H7 (cell line): Measurements from ENCODE around the gene XKR3. TPM values are rescaled to one million over a fixed set of nuclear protein-coding genes. Genes with fewer than 3 reads are reported as not detected.
A peak's percentile ranks its signal among the peaks of the same experiment; 100 is the strongest.
"Not testable (repeated sequence)": the region's sequence is repeated elsewhere in the genome, so short reads cannot be mapped to it uniquely, and the experiment has no call there.

Experiments used
- DNase-seq: peaks from one replicate; pipeline ENCODE4 v3.0.0; 2012
- H3K27me3 ChIP-seq: 2 replicates; pipeline ENCODE4 v1.6.0; 2011; ENCODE audit warnings: mild to moderate bottlenecking, low read length; ENCODE audit not compliant: control insufficient read depth, insufficient read depth
- H3K36me3 ChIP-seq: replicated peaks from 2 replicates; pipeline ENCODE4 v1.5.1; 2011; ENCODE audit warnings: low read length; ENCODE audit not compliant: control insufficient read depth, insufficient read depth
- H3K4me3 ChIP-seq: 2 replicates; pipeline ENCODE4 v1.5.1; 2011; ENCODE audit warnings: low read depth, mild to moderate bottlenecking, control low read depth, low read length, moderate library complexity; ENCODE audit not compliant: insufficient read depth
- total RNA-seq: library from RNA; depleted of rRNA; stranded (reverse); fragments of >200 nt; shearing (Covaris generic); gene quantifications from 2 replicates; pipeline ENCODE4 v1.2.3, GENCODE V29; 2014; rRNA removed

Gene XKR3
- not detected in 2 replicates for total RNA-seq

- DNase-seq, result no peak
- Histone ChIP-seq H3K36me3 (no peaks in the 10 kb centered on the region), H3K4me3 (no peak within 1 kb of the TSS), H3K27me3 (no peaks in the 10 kb centered on the region)
Measured at GRCh38 chr22:16824716-16825687, at the start of gene XKR3. Gene XKR3 (minus strand): TSS chr22:16825411. CDS start chr22:16808073, 17,338 bp downstream.

DNA sequence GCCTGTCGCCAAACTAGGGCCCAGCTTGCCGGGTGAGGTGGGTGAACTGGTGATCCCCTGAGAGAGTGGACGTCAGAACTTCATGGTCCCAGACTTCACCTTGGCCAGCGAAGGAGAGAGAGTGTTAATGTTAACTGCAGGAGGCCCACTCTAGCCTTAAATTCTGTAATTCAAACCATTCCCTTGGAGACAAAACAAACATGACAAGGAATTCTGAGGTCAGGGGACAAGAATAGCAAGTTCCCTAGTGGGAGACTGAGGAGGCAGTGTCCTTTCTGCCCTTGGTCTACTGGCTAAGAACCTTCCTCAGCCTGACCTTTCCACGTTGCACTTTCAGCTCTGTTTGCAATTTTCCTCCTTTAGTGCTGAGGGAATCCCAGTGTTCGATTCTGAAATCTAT is 44.4 kb upstream of the XKR3 start:
- DNase-seq, H3K27me3 ChIP-seq, H3K4me3 ChIP-seq, H3K36me3 ChIP-seq: not testable (repeated sequence)

- DNase-seq, result no peak
- Histone ChIP-seq H3K36me3 (no peaks in the 10 kb centered on the region), H3K27me3 (no peaks in the 10 kb centered on the region), H3K4me3 (no peak overlapping the region)
Measured at GRCh38 chr22:16866167-16866566, 41.0 kb upstream of the XKR3 start.

- not testable (repeated sequence) for H3K36me3 ChIP-seq, H3K27me3 ChIP-seq, H3K4me3 ChIP-seq, DNase-seq
Measured at GRCh38 chr22:16856851-16857250, 31.6 kb upstream of the XKR3 start.

GRCh38 chr22:16854631-16855030 is 29.4 kb upstream of the XKR3 start:
- no peaks in the 10 kb centered on the region for H3K36me3 ChIP-seq
- H3K4me3 ChIP-seq, result no peak overlapping the region
- H3K27me3 ChIP-seq, result no peaks in the 10 kb centered on the region
- no peak for DNase-seq

- not testable (repeated sequence) for H3K27me3 ChIP-seq, DNase-seq
Measured at GRCh38 chr22:16851268-16851996, 26.2 kb upstream of the XKR3 start.

GRCh38 chr22:16847271-16847670 is 22.1 kb upstream of the XKR3 start:
- DNase-seq, result no peak
- Histone ChIP-seq H3K4me3 (no peak overlapping the region), H3K36me3 (no peaks in the 10 kb centered on the region), H3K27me3 (no peaks in the 10 kb centered on the region)

More at GRCh38 chr22:16851268-16851996, 26.2 kb upstream of the XKR3 start:
- not testable (repeated sequence) for H3K4me3 ChIP-seq, H3K36me3 ChIP-seq

DNA sequence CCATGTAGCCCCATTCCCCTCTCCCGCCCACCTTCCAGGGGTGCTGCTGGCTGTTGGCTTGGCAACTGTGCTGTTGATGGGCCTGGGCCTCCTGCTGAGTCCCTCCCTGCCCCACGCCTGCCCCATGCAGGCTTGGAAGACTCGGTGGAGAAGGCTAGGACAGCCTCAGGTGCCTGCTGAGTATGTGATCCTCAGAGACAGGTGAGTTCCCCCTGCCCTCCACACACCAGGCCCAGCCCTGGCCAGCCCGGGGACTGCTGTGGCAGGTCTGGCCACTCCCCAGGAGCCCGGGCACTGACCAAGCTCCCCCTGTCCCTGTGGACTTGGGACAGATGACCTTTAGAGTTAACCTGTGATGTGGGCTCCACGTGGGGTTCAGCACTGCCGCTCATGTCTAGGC is 20.7 kb upstream of the XKR3 start:
- Histone ChIP-seq H3K36me3 (no peaks in the 10 kb centered on the region), H3K4me3 (no peak overlapping the region), H3K27me3 (no peaks in the 10 kb centered on the region)
- DNase-seq, result peak; percentile 15

DNA sequence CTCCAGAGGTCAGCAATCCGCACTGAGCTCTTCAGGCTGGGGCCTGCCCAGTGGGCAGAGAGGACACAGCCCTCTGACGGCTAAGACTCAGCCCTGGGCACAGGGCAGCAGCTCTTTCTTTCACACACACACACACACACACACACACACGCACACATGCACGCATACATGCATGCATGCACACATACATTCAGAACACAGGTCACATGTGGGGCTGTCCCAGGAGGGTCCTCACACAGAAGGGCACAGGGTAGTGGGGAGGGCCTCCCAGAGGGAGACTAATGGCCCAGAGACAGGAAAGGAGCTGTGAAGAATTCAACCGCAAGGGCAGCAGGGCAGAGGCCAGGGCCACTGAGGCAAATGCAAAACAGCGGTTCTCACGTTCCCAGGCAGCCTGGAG is 20.3 kb upstream of the XKR3 start:
- no peak for DNase-seq
- Histone ChIP-seq H3K27me3 (no peaks in the 10 kb centered on the region), H3K36me3 (no peaks in the 10 kb centered on the region), H3K4me3 (no peak overlapping the region)

GRCh38 chr22:16844529-16844928 is 19.3 kb upstream of the XKR3 start:
- no peak overlapping the region for H3K4me3 ChIP-seq
- no peak for DNase-seq

DNA sequence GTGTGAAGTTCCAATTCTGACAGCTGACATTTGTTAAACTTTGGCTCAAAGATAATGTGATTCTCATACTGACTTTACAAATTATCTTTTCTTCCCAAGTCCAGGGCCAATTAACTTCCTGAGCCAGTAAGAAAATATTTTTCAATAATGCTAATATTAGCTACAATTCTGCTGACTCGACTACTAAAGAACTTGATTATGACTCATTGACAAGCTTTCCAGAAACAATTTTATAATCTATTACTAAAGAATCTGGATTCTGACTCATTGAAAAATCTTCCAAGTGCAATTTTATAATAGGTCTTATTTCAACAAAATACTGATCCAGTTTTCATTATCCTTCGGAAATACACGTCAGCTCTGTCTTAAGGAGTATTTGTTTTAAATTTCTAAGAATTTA is 12.9 kb upstream of the XKR3 start:
- Histone ChIP-seq H3K36me3 (no peaks in the 10 kb centered on the region), H3K27me3 (no peaks in the 10 kb centered on the region), H3K4me3 (no peak overlapping the region)
- DNase-seq, result no peak

More at GRCh38 chr22:16844529-16844928, 19.3 kb upstream of the XKR3 start:
- Histone ChIP-seq H3K27me3 (no peaks in the 10 kb centered on the region), H3K36me3 (no peaks in the 10 kb centered on the region)

DNA sequence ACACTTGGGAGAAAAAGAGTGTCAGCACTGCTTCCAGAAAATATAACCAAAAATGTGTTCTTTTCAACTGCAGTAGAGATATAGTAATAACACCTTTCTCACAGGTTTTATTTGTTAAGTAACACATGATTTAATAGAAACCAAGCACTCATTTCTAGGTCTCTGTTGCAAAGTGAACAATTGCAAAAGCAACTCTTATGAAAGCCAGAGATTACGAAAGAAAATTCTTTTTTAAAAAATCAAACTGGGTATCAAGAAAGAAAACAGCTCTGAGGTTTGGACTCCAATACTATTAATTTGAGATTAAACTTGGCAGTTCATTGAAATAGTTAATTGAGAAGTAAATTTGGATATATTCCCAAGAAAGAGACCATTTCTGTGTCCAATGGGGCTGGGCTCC is 9.8 kb upstream of the XKR3 start:
- H3K27me3 ChIP-seq, result no peaks in the 10 kb centered on the region
- H3K4me3 ChIP-seq, result no peak overlapping the region
- no peak for DNase-seq
- H3K36me3 ChIP-seq, result no peaks in the 10 kb centered on the region

- Histone ChIP-seq H3K4me3 (no peak overlapping the region), H3K27me3 (no peaks in the 10 kb centered on the region), H3K36me3 (no peaks in the 10 kb centered on the region)
- no peak for DNase-seq
Measured at GRCh38 chr22:16831257-16831656, 6.0 kb upstream of the XKR3 start.

DNA sequence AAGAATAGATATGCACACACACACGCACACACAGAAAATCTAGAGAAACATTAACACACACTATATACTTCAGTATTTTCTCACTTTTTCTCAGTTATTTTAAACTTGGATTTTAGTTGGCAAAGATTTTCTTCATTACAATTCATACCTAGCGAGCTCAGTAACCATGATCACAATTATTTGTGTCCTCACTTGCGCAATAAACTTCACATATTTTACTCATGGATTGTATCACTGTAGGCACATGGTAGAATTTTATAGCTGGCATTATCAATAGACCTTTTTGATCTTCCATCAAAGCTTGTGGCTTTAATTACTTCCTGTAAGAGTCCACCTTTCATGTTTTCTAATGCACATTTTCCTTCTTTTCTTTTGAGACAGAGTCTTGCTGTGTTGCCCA is 4.8 kb upstream of the XKR3 start:
- Histone ChIP-seq H3K36me3 (no peaks in the 10 kb centered on the region), H3K27me3 (no peaks in the 10 kb centered on the region), H3K4me3 (no peak overlapping the region)
- no peak for DNase-seq

DNA sequence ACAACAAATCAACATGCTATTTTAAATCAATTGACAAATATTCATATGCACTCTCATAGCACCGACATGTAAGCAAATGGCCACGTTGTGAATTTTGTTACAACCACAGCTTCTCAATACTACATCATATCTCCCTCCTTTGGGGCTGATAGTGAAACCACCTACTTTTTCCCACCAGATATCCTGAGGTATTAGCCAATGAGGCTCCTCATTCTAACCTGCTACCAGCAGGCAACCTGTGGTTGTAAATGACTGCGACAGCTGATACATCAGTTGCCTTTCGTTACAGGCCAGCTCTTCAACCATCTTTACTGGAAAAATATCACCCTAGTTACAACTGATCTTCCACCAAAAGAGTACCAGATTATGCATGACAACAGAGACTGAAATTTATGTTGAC is 3.7 kb upstream of the XKR3 start:
- no peak for DNase-seq
- no peaks in the 10 kb centered on the region for H3K36me3 ChIP-seq
- H3K27me3 ChIP-seq, result no peaks in the 10 kb centered on the region
- H3K4me3 ChIP-seq, result no peak overlapping the region
